Activated T-cell treated with anti-CD3 and anti-CD28 coated beads for 1 hour (primary cell): Measurements from ENCODE around the gene ADGRD1.
"Not testable (repeated sequence)": the region's sequence is repeated elsewhere in the genome, so short reads cannot be mapped to it uniquely, and the experiment has no call there.

ENCODE experiments used
- DNase-seq: peaks from one replicate; pipeline ENCODE4 v3.0.0-alpha.2; 2020; ENCODE audit warnings: low read depth

Gene ADGRD1

DNA sequence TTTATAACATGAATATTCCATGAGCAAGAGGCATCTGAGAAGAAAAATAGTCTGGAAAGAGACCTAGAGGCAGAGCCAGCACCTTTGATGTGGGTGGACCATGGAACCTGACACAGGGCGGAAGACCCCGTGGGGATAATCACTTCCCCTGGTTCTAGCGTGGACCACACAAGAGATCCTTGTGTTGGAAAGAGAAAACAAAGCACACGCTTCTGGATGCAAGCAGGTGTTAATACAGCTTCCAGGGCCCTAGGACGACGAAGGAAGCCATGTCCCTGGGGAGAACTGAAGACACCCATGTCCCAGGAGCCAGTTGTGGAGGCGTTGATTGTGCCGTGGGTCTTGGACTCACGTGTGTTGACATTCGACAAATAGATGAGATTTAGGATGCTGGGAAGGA is 102.9 kb downstream of the ADGRD1 start:
- no peak for DNase-seq

- DNase-seq, result no peak
Observed at GRCh38 chr12:131057211-131057721, 103.6 kb downstream of the ADGRD1 start.

DNA sequence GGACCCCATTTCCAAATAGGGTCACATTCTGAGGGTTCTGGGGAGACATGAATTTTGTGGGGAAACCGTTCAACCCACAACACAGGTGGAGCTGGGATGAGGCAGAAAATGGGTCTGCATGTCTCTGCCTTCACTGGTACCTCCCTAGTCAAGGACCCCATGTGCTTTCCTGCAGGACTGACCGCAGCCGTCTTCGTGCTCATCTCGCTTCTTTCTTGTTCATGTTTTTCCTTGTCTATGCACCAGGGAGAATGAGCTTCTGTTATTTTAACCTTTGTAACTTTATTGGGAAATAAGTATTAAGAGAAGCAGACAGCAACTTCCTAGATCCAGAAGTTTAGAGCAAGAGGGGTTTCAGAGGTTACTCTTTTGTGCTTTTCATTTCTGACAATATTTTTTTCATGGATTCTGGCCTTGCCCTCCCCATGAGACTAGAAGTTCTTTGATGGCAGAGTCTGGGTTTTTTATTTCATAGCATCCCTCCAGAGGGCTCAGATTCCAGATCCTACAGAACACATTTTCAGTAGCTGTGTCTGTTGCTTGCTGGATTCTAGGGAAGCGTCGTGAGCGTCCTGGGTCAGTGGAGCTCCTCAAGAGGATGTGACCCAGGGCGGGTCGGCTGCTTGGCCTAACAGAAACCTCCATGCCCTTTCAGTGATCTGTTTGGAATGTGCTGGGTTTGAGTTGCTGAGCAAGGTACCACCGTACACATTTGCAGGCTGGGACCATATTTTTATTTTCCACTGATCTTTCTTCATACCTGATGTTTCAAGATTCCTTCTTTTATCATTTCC is 104.2 kb downstream of the ADGRD1 start:
- no peak for DNase-seq

- no peak for DNase-seq
Observed at GRCh38 chr12:131058700-131059099, 105.0 kb downstream of the ADGRD1 start.

DNA sequence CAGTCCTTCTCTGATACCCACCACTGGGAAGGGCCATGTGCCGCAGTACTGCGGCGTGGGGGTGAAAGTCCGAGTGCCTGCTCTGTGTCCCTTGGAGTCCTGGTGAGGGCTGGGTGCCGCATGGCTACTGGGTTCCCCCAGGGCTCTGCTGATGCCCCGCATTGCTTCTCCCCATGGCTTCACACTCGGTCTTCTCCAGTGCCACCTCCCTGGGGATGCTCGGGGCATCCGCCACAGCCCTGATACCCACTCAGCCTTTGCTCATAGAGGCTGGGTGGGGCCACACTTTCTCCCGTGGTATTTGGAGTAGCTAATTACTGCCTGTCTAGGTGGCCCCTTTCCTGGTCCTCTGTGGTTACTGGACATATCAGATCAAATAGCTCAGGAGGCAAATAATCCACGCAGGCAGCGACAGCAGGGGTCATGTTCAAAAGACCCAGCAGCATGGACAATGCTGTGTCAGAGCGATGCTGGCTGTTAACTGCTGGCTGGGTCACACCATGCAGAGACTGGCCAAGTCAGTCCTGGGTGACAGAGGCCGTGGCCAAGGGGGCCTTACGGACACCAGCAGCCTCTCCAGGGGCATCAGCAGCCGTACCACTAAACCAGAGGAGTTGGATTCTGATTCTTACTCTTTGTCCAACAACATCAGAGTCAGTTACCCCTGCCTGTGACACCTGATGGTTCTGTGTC is 106.5 kb downstream of the ADGRD1 start:
- no peak for DNase-seq

- no peak for DNase-seq
Observed at GRCh38 chr12:131061041-131061806, 107.5 kb downstream of the ADGRD1 start.

DNA sequence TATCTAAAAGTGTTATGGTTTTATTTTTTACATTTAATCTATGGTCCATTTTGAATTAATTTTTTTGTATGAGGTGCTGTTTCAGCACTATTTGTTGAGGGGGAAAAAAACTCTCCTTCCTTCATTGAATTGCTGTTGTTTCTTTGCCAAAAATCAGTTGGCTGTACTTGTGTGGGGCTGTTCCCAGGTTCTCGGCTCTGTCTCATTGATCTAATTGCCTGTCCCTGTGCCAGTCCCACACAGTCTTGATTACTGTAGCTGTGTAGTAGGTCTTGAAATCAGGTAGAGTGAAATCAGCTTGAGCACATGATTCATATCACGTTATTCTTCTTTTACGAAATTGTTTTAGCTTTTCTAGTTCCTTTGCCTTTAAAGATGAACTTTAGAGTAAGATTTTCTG is 109.7 kb downstream of the ADGRD1 start:
- no peak for DNase-seq

DNA sequence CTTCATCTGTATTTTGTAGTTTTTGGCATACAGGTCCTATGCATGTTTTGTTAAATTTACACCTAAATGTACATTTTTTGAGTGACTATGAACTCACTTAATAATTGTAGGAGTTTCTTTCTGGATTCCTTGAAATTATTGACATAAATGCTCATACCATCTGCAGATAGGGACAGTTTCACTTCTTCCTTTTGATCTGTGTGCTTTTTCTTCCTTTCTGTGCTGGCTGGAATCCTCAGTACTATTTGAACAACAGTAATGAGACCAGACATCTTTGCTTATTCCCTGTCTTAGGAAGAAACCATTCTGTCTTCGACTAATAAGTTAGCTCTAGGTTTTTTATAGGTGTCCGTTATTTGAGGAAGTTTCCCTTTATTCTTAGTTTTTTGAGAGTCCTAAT is 110.3 kb downstream of the ADGRD1 start:
- DNase-seq, result no peak

DNA sequence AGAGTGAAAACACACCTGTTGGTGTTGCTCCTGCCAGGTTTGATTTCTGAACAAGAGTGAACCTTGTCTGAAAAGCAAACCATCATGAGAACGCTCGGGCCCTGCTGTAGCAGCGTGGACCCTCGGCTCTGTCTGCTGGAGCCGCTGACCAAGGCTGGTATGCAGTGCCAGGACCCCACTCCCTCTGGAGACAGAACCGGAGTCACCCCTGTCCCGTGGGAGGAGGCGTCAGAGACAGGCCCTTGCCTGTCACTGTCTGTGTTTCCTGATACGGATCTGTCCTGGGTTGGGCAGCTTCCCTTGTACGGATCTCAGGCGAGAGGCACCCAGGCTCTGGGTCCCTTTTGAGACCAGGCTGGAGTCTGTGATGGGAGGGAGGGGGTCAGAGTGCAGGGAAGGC is 111.6 kb downstream of the ADGRD1 start:
- no peak for DNase-seq

- DNase-seq, result no peak
Observed at GRCh38 chr12:131065801-131066200, 112.1 kb downstream of the ADGRD1 start.

- no peak for DNase-seq
Observed at GRCh38 chr12:131066207-131066885, 112.6 kb downstream of the ADGRD1 start.

- DNase-seq, result no peak
Observed at GRCh38 chr12:131066886-131067490, 113.3 kb downstream of the ADGRD1 start.

DNA sequence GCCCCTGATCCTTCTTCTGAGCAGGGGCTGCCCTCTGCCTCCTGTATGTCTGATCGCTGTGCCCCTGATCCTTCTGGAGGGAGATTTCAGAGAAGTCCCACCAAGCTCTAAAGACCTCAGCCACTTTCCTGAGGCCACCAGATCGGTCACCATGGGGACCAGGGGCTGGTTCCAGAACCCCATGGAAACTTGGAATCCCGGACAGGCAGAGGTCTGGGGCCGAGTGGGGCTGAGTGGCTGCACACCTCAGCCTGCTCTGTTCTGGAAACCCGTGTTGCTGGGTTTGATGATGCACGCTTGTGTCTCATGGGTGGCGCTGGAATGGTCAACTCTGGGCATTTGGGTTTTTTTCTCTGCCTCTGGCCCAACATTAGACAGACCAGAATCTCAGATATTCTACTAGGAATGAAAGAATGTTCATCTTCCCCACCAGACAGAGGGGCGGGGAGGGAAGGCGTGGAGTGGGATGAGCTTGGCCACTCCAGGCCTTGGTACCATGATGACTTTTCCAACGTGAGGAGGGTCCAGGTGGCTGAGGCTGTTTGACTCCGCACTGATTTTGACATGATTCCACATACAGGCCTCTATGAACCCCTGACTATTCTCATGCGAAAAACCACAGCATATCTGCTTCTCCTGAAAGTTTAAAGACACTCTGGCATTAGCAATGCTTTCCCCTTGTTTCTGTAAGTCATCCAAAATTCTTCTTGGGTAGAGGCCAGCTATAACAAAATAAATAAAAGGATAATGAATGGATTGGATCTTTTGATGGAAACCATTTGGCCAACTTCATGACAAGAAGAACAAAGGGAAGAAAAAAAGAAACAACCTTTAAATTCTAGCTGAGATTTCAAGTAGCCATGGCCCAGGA is 114.5 kb downstream of the ADGRD1 start:
- no peak for DNase-seq

DNA sequence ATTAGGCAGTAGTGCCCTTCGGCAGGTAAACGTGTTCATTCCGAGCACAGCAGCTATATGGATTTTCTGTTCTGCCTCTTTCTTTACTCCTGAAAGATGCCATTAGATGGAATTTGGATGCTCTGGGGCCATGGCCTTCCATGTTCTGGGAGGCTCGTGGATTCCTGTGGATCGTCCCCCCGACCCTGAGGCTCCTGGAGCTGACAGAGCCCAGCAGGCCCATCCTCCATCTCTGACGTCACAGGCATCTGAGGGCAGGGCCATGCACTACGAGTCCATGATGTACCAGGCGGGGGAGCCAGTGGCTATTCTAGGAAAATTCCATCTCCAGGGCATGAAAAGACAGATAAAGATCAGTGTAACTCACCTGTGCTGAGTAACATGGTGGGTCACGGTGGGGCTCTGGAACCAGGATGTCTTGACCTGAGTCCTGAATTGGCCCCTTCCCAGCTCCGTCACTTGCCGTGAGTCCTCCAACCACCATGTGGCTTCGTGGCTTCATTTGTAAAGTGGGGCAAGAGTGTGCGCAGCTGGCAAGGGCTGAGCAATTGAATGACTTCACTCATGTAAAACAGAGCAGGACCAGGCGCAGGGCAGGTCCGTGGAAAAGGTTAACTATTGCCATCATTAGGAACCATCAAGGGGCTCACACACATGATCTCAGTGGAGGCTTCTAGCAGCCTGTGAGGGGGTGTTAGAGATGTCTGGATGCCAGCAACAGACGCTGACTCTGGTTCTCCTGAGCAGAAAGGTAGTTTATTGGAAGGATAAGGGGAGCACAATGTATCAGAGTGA is 115.4 kb downstream of the ADGRD1 start:
- not testable (repeated sequence) for DNase-seq

- DNase-seq, result not testable (repeated sequence)
Observed at GRCh38 chr12:131070136-131070535, 116.4 kb downstream of the ADGRD1 start.

GRCh38 chr12:131070668-131071067 is 117.0 kb downstream of the ADGRD1 start:
- not testable (repeated sequence) for DNase-seq

GRCh38 chr12:131071234-131071820 is 117.6 kb downstream of the ADGRD1 start:
- DNase-seq, result not testable (repeated sequence)

DNA sequence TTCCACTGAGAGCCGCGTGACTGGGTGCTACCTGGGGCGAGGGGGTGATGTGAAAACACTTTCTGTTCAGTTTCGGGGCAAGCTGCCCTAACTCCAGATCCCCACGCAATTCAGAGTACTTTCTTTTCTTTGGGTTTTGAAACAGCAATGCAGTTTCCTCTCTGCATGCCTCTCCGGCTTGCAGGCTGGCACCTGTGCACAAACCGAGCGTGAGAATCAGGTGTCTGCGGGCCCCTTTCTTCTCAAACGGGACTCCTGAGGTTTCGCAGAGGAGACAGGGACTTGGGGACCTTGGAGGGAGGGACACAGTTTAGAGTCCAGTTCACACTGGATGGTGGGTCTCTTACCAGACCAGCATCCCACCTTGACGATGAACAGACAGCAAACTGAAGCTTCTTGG is 118.2 kb downstream of the ADGRD1 start:
- DNase-seq, result not testable (repeated sequence)
